ENCODE measurements around the gene INPP5K. TPM values are rescaled to one million over a fixed set of nuclear protein-coding genes. Genes with fewer than 3 reads are reported as not detected.
"Not testable (repeated sequence)": the region's sequence is repeated elsewhere in the genome, so short reads cannot be mapped to it uniquely, and the experiment has no call there.

Gene INPP5K
- total RNA-seq (ENCODE audit: unreplicated experiment): 42.4 TPM
- long read RNA-seq, transcript INPP5K-204 (12 exons, 2,988 nt): major isoform, 16 of 25 reads
- long read RNA-seq, partial matches to known transcripts: 2 of 25 reads
- long read RNA-seq, other reads (novel, unspliced or antisense): 6 of 25 reads

GRCh38 chr17:1516388-1517161, at the start of gene INPP5K:
INPP5K (minus strand) TSS chr17:1516612; CDS start chr17:1516499, 113 bp downstream.
- TF ChIP-seq, protein P1, sequence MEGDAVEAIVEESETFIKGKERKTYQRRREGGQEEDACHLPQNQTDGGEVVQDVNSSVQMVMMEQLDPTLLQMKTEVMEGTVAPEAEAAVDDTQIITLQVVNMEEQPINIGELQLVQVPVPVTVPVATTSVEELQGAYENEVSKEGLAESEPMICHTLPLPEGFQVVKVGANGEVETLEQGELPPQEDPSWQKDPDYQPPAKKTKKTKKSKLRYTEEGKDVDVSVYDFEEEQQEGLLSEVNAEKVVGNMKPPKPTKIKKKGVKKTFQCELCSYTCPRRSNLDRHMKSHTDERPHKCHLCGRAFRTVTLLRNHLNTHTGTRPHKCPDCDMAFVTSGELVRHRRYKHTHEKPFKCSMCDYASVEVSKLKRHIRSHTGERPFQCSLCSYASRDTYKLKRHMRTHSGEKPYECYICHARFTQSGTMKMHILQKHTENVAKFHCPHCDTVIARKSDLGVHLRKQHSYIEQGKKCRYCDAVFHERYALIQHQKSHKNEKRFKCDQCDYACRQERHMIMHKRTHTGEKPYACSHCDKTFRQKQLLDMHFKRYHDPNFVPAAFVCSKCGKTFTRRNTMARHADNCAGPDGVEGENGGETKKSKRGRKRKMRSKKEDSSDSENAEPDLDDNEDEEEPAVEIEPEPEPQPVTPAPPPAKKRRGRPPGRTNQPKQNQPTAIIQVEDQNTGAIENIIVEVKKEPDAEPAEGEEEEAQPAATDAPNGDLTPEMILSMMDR (IDR thresholded peaks at IDR 0.05; ENCODE audit: partially characterized antibody, unreplicated experiment): no peak
- H3K4me1 Mint-ChIP-seq (ENCODE audit: low read depth, unreplicated experiment): peaks cover 9% of the 10 kb centered on the region
- peak within 1 kb of the TSS; percentile 71 for H3K27ac Mint-ChIP-seq (ENCODE audit: unreplicated experiment)
- DNase-seq: peak; percentile 97
- H3K36me3 Mint-ChIP-seq (ENCODE audit: unreplicated experiment): no peaks in the 10 kb centered on the region
- H3K4me3 Mint-ChIP-seq (ENCODE audit: unreplicated experiment): peak within 1 kb of the TSS; percentile 88
- peaks cover under 1% of the 10 kb centered on the region for H3K9me3 Mint-ChIP-seq (ENCODE audit: unreplicated experiment)
- peaks cover 2% of the 10 kb centered on the region for H3K27me3 Mint-ChIP-seq (ENCODE audit: unreplicated experiment)

DNA sequence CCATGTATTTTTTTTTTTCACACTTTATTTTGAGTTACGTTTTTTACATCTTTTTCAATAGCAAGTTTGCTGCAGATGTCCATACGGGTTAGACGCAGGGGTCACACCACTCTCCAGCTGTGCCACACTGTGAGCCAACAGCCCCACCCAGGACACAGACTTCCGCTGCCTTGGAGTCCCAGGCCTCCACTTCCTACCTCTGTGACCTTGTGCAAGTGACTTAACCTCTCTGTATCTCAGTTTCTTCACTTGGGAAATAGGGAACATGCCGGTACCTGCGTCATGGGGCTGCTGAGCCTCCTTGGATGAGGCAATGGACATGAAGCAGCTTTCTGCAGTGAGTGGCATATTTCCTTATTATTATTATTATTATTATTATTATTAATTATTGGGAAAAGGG, 49.5 kb upstream of the INPP5K start:
- Mint-ChIP-seq H3K4me3 (ENCODE audit: unreplicated experiment) (no peak overlapping the region), H3K4me1 (ENCODE audit: low read depth, unreplicated experiment) (peaks cover 10% of the 10 kb centered on the region), H3K9me3 (ENCODE audit: unreplicated experiment) (peaks cover 3% of the 10 kb centered on the region), H3K27me3 (ENCODE audit: unreplicated experiment) (peaks cover 18% of the 10 kb centered on the region), H3K36me3 (ENCODE audit: unreplicated experiment) (no peaks in the 10 kb centered on the region), H3K27ac (ENCODE audit: unreplicated experiment) (no peak overlapping the region)
- TF ChIP-seq, protein P1 (IDR thresholded peaks at IDR 0.05; ENCODE audit: partially characterized antibody, unreplicated experiment): no peak
- DNase-seq: no peak

DNA sequence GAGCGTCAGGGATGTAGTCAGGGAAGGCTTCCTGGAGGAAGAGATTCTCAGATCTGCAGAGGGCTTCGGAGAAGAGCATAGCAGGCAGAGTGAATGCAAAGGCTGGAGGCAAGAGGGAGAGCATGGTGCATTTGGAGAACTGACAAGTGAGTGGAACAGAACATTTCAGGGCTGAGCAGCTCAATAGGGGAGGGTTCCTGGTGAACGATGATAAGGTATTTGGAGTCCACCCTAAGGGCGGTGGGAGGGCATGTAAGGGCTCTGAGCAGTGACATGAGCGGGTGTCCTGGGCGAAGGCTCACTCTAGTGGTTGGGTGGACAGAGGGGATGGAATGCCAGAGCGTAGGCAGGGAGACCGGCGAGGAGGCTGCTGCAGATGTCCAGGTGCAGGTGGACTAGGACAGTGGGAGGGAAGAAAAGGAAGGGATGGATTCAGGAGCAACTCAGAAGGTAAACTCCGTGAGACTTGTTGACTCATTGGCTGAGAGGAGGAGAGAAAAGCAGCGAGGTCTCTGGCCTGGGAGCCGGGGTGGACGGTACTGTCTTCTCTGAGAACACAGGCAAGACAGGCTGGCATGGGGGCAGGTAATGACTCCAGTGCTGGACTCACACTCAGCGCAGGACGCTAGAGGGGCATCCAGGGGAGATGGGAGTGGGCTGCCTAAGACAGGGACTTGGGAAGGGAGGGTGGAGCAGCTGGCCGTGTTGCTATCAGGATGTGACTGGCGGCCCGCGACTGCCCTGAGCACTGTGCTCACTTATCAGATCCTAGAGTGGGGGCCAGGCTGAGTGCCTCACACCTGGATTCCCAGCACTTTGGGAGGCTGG, 47.6 kb upstream of the INPP5K start:
- Mint-ChIP-seq H3K36me3 (ENCODE audit: unreplicated experiment) (no peaks in the 10 kb centered on the region), H3K9me3 (ENCODE audit: unreplicated experiment) (peaks cover 3% of the 10 kb centered on the region), H3K4me1 (ENCODE audit: low read depth, unreplicated experiment) (peaks cover 15% of the 10 kb centered on the region), H3K4me3 (ENCODE audit: unreplicated experiment) (peak overlapping the region; percentile 23), H3K27me3 (ENCODE audit: unreplicated experiment) (peaks cover 17% of the 10 kb centered on the region), H3K27ac (ENCODE audit: unreplicated experiment) (peak overlapping the region; percentile 14)
- TF ChIP-seq, protein P1 (IDR thresholded peaks at IDR 0.05; ENCODE audit: partially characterized antibody, unreplicated experiment): no peak
- DNase-seq: no peak

GRCh38 chr17:1563471-1563785, 47.0 kb upstream of the INPP5K start:
- not testable (repeated sequence) for H3K9me3 Mint-ChIP-seq (ENCODE audit: unreplicated experiment); H3K36me3 Mint-ChIP-seq (ENCODE audit: unreplicated experiment); DNase-seq
- Mint-ChIP-seq H3K27ac (ENCODE audit: unreplicated experiment) (peak overlapping the region; percentile 28), H3K4me1 (ENCODE audit: low read depth, unreplicated experiment) (peaks cover 15% of the 10 kb centered on the region), H3K4me3 (ENCODE audit: unreplicated experiment) (peak overlapping the region; percentile 42), H3K27me3 (ENCODE audit: unreplicated experiment) (peaks cover 17% of the 10 kb centered on the region)

GRCh38 chr17:1562176-1562643, 45.8 kb upstream of the INPP5K start:
- H3K4me1 Mint-ChIP-seq (ENCODE audit: low read depth, unreplicated experiment): peaks cover 15% of the 10 kb centered on the region
- peak; percentile 67 for DNase-seq
- H3K4me3 Mint-ChIP-seq (ENCODE audit: unreplicated experiment): no peak overlapping the region
- TF ChIP-seq, protein P1 (IDR thresholded peaks at IDR 0.05; ENCODE audit: partially characterized antibody, unreplicated experiment): no peak
- peaks cover 14% of the 10 kb centered on the region for H3K27me3 Mint-ChIP-seq (ENCODE audit: unreplicated experiment)
- peaks cover 5% of the 10 kb centered on the region for H3K9me3 Mint-ChIP-seq (ENCODE audit: unreplicated experiment)
- no peaks in the 10 kb centered on the region for H3K36me3 Mint-ChIP-seq (ENCODE audit: unreplicated experiment)
- no peak overlapping the region for H3K27ac Mint-ChIP-seq (ENCODE audit: unreplicated experiment)

Data from glutamatergic neuron (in vitro differentiated cells).